Activated CD8-positive, alpha-beta T cell treated with anti-CD3 and anti-CD28 coated beads, Interleukin-2, amount 10 ng/mL, durations not matched to agents 7 days and 5 days (primary cell): Measurements from ENCODE around the gene ZNF385A. TPM values are rescaled to one million over a fixed set of nuclear protein-coding genes. Genes with fewer than 3 reads are reported as not detected.
A peak's percentile ranks its signal among the peaks of the same experiment; 100 is the strongest.

Source experiments
- ATAC-seq: fragments of 150-1000 bp; cut with Tn5 transposase; one replicate; pipeline ENCODE4 v1.10.0; 2021; ENCODE audit warnings: moderate library complexity
- CTCF ChIA-PET: fragments of 350-600 bp; sonication (Branson Sonifier 250); formaldehyde crosslinking; loops from one replicate; lab custom pipeline; 2021; ENCODE audit warnings: antibody characterized with exemption; lab: Charles Lee
- POLR2A ChIA-PET: fragments of 350-600 bp; sonication (Branson Sonifier 250); formaldehyde crosslinking; loops from one replicate; lab custom pipeline; 2021; ENCODE audit warnings: antibody characterized with exemption; lab: Charles Lee
- DNase-seq: peaks from one replicate; pipeline ENCODE4 v3.0.0-alpha.2; 2020
- H3K27ac Mint-ChIP-seq: one replicate; pipeline ENCODE4 v1.8.0; 2021; ENCODE audit warnings: mild to moderate bottlenecking, mixed read lengths
- H3K27me3 Mint-ChIP-seq: one replicate; pipeline ENCODE4 v1.8.0; 2021; ENCODE audit warnings: low read depth, mixed read lengths
- H3K36me3 Mint-ChIP-seq: one replicate; pipeline ENCODE4 v1.8.0; 2021; ENCODE audit warnings: low read depth, mixed read lengths
- H3K4me1 Mint-ChIP-seq: one replicate; pipeline ENCODE4 v1.8.0; 2021; ENCODE audit warnings: low read depth, mixed read lengths
- H3K4me3 Mint-ChIP-seq: one replicate; pipeline ENCODE4 v1.8.0; 2021; ENCODE audit warnings: mild to moderate bottlenecking, mixed read lengths
- H3K9me3 Mint-ChIP-seq: one replicate; pipeline ENCODE4 v1.8.0; 2022; ENCODE audit warnings: mixed read lengths; ENCODE audit not compliant: insufficient read depth
- total RNA-seq, 2 experiments: library from RNA; stranded (reverse); gene quantifications; one replicate each; pipeline ENCODE4 v1.2.3, GENCODE V29; 2021

Gene ZNF385A
- total RNA-seq, 2 experiments from 2014 or later: 0.55 to 0.74 TPM

- peak; percentile 58 for ATAC-seq
- H3K9me3 Mint-ChIP-seq: no peaks in the 10 kb centered on the region
- peak overlapping the region; percentile 18 for H3K27ac Mint-ChIP-seq
- peaks cover 8% of the 10 kb centered on the region for H3K4me1 Mint-ChIP-seq
- CTCF ChIA-PET: interaction anchor here (0.6 to 12.3 kb wide), 22 partner anchors 8 to 179 kb away, joined by 3 to 505 read pairs (median 4); partner anchors contain the start of genes CBX5, HNRNPA1, ITGA5 and NCKAP1L
- peaks cover 73% of the 10 kb centered on the region for H3K36me3 Mint-ChIP-seq
- no peaks in the 10 kb centered on the region for H3K27me3 Mint-ChIP-seq
- no peak overlapping the region for H3K4me3 Mint-ChIP-seq
- POLR2A ChIA-PET: no interaction called here
- peak; percentile 73 for DNase-seq
These were observed 19.8 kb upstream of the ZNF385A start for GRCh38 chr12:54404061-54405004.

GRCh38 chr12:54401119-54401518 lies 16.6 kb upstream of the ZNF385A start:
- peaks cover 24% of the 10 kb centered on the region for H3K4me1 Mint-ChIP-seq
- CTCF ChIA-PET: interaction anchor here (0.9 to 12.3 kb wide), 6 partner anchors 14 to 53 kb away, joined by 3 to 505 read pairs (median 42); partner anchors contain the start of gene ITGA5
- POLR2A ChIA-PET: interaction anchor here (1.2 kb wide), 1 partner anchor 11 kb away, joined by 3 read pairs; no protein-coding TSS in a partner anchor
- ATAC-seq (no peak), DNase-seq (no peak)
- H3K27me3 Mint-ChIP-seq: no peaks in the 10 kb centered on the region
- H3K36me3 Mint-ChIP-seq: peaks cover 73% of the 10 kb centered on the region
- no peaks in the 10 kb centered on the region for H3K9me3 Mint-ChIP-seq
- H3K27ac Mint-ChIP-seq: peak overlapping the region; percentile 47
- no peak overlapping the region for H3K4me3 Mint-ChIP-seq

DNA sequence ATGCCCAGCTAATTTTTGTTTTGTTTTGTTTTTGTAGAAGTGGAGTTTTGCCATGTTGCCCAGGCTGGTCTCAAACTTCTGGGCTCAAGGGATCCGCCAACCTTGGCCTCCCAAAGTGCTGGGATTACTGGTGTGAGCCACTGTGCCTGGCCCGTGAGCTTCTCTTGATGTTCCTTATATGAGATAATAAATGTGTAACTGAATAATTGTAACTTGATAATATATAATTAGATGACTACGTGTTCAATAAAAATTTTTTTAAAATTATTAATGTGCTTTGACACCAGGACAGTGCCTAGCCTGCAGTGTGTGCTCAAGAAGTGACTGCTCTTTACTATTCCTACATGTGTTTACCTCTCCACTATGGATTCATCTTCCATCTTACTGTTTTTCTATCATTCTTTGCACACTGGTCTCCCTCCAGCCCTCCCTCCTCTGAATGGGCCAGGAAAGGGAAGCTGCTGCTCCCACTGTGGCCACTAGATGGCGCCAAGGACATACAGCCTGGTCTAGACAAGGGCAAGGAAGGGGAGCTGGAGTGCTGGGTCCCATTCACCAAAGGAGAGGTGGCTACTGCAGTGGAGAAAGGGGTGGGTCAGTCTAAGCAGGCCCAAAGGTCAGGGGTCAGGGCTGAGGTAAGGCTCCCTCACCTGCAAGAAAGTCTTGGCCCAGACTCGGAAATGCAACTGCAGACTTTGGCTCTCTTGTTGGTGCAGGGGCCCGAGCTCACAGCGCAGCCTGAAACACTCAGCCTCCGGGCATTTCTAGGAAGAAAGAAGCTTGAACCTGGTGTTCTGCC lies 14.7 kb upstream of the ZNF385A start:
- Mint-ChIP-seq H3K27me3 (no peaks in the 10 kb centered on the region), H3K4me1 (peaks cover 29% of the 10 kb centered on the region)
- peak; percentile 91 for ATAC-seq

DNA sequence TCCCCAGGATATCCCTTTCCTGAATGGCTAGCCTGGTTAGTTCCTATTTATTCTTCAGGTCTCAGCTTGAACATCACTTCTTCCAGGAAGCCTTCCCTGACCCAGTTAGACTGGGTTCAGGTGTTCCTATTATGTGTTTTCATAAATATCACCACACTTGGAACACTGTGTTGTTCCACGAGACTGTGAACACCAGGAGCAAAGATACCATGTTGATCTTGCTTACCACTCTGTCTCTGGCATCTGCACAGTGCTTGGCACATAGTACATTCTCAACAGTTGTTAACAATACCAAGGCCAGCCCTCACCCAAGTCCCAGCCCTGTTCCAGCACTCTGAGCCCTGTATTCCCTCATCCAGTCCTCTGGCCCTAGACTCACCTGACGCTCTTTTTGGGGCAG lies 13.7 kb upstream of the ZNF385A start:
- no peaks in the 10 kb centered on the region for H3K9me3 Mint-ChIP-seq
- H3K4me3 Mint-ChIP-seq: no peak overlapping the region
- POLR2A ChIA-PET: interaction anchor here (2.7 kb wide), 1 partner anchor 40 kb away, joined by 19 read pairs; no protein-coding TSS in a partner anchor
- ATAC-seq: no peak
- peaks cover 37% of the 10 kb centered on the region for H3K4me1 Mint-ChIP-seq
- CTCF ChIA-PET: interaction anchor here (1.0 to 12.3 kb wide), 14 partner anchors 11 to 112 kb away, joined by 4 to 505 read pairs (median 19); partner anchors contain the start of genes COPZ1, ITGA5 and NCKAP1L
- DNase-seq: no peak
- H3K27ac Mint-ChIP-seq: no peak overlapping the region
- H3K36me3 Mint-ChIP-seq: peaks cover 68% of the 10 kb centered on the region
- no peaks in the 10 kb centered on the region for H3K27me3 Mint-ChIP-seq

More for the DNA sequence above, 14.7 kb upstream of the ZNF385A start:
- DNase-seq: peak; percentile 92
- no peak overlapping the region for H3K27ac Mint-ChIP-seq
- H3K36me3 Mint-ChIP-seq: peaks cover 69% of the 10 kb centered on the region
- POLR2A ChIA-PET: interaction anchor here (0.8 to 2.7 kb wide), 11 partner anchors 9 to 98 kb away, joined by 3 to 19 read pairs (median 3); partner anchors contain the start of gene NCKAP1L
- H3K9me3 Mint-ChIP-seq: no peaks in the 10 kb centered on the region
- CTCF ChIA-PET: interaction anchor here (0.6 to 12.3 kb wide), 57 partner anchors 9 to 184 kb away, joined by 3 to 505 read pairs (median 6); partner anchors contain the start of genes CBX5, COPZ1, GTSF1 and HNRNPA1
- no peak overlapping the region for H3K4me3 Mint-ChIP-seq

- ChIA-PET CTCF (interaction anchor here (1.4 to 12.3 kb wide), 6 partner anchors 10 to 98 kb away, joined by 3 to 505 read pairs (median 28); partner anchors contain the start of genes COPZ1 and ITGA5), POLR2A (no interaction called here)
- Mint-ChIP-seq H3K4me1 (peaks cover 41% of the 10 kb centered on the region), H3K27ac (no peak overlapping the region), H3K4me3 (no peak overlapping the region), H3K36me3 (peaks cover 61% of the 10 kb centered on the region), H3K9me3 (no peaks in the 10 kb centered on the region), H3K27me3 (no peaks in the 10 kb centered on the region)
- ATAC-seq (no peak), DNase-seq (no peak)
These were observed 12.6 kb upstream of the ZNF385A start for GRCh38 chr12:54397157-54397556.

DNA sequence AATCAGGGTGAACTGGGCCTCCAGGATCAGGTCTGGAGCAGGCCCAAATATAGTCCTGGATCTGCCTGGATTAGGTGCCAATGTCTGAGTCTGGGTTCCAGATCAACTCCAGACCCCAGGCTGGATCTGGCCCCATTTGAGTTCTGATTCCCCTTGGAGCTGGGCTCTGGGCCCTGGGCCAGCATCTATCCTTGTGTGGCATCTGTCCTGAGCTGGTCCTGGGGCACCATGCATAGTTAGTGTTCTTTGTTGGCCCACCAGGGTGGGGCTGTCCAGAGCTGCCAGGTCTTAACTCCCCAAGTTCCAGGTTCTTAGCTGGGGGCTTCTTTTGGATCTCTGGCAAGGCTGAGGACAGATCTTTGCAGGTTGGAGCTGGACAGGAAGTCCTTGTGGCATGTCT lies 11.0 kb upstream of the ZNF385A start:
- ChIA-PET CTCF (interaction anchor here (1.0 to 12.3 kb wide), 6 partner anchors 9 to 177 kb away, joined by 3 to 505 read pairs (median 5); no protein-coding TSS in a partner anchor), POLR2A (interaction anchor here (0.7 kb wide), 1 partner anchor 106 kb away, joined by 3 read pairs; no protein-coding TSS in a partner anchor)
- Mint-ChIP-seq H3K27me3 (no peaks in the 10 kb centered on the region), H3K36me3 (peaks cover 55% of the 10 kb centered on the region), H3K27ac (no peak overlapping the region), H3K4me1 (peaks cover 51% of the 10 kb centered on the region), H3K9me3 (no peaks in the 10 kb centered on the region), H3K4me3 (no peak overlapping the region)
- DNase-seq (no peak), ATAC-seq (no peak)

DNA sequence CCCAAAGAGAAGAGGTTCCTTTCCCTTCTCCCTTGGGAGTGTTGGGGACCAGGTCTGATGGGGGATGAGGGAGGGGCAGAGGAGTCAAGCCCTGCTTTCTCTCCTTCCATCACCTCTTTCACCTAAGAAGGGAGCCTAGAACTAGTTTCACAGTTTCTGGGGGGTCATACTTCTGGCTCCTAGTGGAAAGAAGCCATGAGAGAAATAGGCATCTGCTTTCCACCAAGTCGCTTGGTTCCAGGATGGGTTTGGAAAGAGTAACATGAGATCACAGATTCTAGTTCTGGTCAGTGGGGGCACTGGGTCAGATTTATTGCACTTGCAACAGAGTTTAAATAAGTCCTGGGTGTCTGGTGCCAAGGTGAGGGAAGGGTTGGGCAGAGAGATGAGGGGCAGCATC lies 10.5 kb upstream of the ZNF385A start:
- H3K27ac Mint-ChIP-seq: no peak overlapping the region
- CTCF ChIA-PET: interaction anchor here (1.0 to 12.3 kb wide), 2 partner anchors 23 to 39 kb away, joined by 3 to 505 read pairs; no protein-coding TSS in a partner anchor
- DNase-seq: no peak
- no peak for ATAC-seq
- no peaks in the 10 kb centered on the region for H3K27me3 Mint-ChIP-seq
- H3K4me1 Mint-ChIP-seq: peaks cover 51% of the 10 kb centered on the region
- POLR2A ChIA-PET: no interaction called here
- peaks cover 51% of the 10 kb centered on the region for H3K36me3 Mint-ChIP-seq
- no peak overlapping the region for H3K4me3 Mint-ChIP-seq
- no peaks in the 10 kb centered on the region for H3K9me3 Mint-ChIP-seq

GRCh38 chr12:54394281-54394719 lies 9.8 kb upstream of the ZNF385A start:
- Mint-ChIP-seq H3K4me3 (no peak overlapping the region), H3K9me3 (no peaks in the 10 kb centered on the region), H3K27ac (no peak overlapping the region), H3K36me3 (peaks cover 48% of the 10 kb centered on the region), H3K27me3 (no peaks in the 10 kb centered on the region), H3K4me1 (peaks cover 51% of the 10 kb centered on the region)
- POLR2A ChIA-PET: no interaction called here
- DNase-seq (peak; percentile 54), ATAC-seq (no peak)
- CTCF ChIA-PET: interaction anchor here (1.0 to 3.2 kb wide), 5 partner anchors 9 to 104 kb away, joined by 4 to 30 read pairs (median 10); partner anchors contain the start of gene NCKAP1L

GRCh38 chr12:54393743-54394142 lies 9.2 kb upstream of the ZNF385A start:
- no peaks in the 10 kb centered on the region for H3K27me3 Mint-ChIP-seq
- H3K4me1 Mint-ChIP-seq: peaks cover 50% of the 10 kb centered on the region
- H3K36me3 Mint-ChIP-seq: peaks cover 46% of the 10 kb centered on the region
- ChIA-PET POLR2A (interaction anchor here (0.7 kb wide), 1 partner anchor 1011 kb away, joined by 3 read pairs; no protein-coding TSS in a partner anchor), CTCF (interaction anchor here (1.0 to 3.2 kb wide), 9 partner anchors 10 to 104 kb away, joined by 3 to 30 read pairs (median 7); partner anchors contain the start of gene NCKAP1L)
- peak overlapping the region; percentile 27 for H3K27ac Mint-ChIP-seq
- no peaks in the 10 kb centered on the region for H3K9me3 Mint-ChIP-seq
- DNase-seq: no peak
- no peak for ATAC-seq
- no peak overlapping the region for H3K4me3 Mint-ChIP-seq

DNA sequence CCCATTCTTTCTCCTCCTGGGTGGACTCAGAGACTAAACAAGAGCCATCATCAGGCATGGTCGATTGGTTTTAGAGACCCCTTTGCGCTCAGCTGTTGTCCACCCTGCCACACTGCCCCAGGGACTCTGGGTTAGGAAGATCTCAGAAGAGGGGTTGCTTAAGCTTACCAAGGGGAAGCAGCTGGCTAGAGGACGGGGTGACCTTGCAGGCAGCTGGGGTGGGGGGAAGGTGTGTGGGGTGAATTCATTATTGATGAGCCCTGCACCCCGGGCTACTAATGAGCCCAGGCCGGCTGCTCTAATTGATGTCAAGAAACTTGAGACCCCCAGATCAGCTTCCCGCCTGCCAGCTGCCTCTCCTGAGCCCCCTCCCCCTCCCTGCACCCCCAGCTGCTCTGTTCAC lies 8.7 kb upstream of the ZNF385A start:
- Mint-ChIP-seq H3K4me1 (peaks cover 46% of the 10 kb centered on the region), H3K36me3 (peaks cover 43% of the 10 kb centered on the region), H3K27ac (no peak overlapping the region), H3K9me3 (no peaks in the 10 kb centered on the region), H3K4me3 (no peak overlapping the region), H3K27me3 (no peaks in the 10 kb centered on the region)
- CTCF ChIA-PET: interaction anchor here (1.0 to 3.2 kb wide), 9 partner anchors 10 to 105 kb away, joined by 3 to 30 read pairs (median 7); partner anchors contain the start of gene NCKAP1L
- DNase-seq (no peak), ATAC-seq (no peak)
- POLR2A ChIA-PET: interaction anchor here (0.7 kb wide), 1 partner anchor 1010 kb away, joined by 3 read pairs; no protein-coding TSS in a partner anchor
